HCT116 (cell line): ENCODE data around the gene CNOT2. TPM values are rescaled to one million over a fixed set of nuclear protein-coding genes. Genes with fewer than 3 reads are reported as not detected.

Experiments
- ATAC-seq: fragments of 200-7000 bp; cut with Tn5 transposase; 2 replicates; pipeline ENCODE4 v1.9.1; 2020; ENCODE audit warnings: mild to moderate bottlenecking, moderate library complexity
- BruUV-seq: library from RNA; stranded (reverse); fragments of 400-500 nt; replicated peaks from 2 replicates; lab custom pipeline; 2021; lab: Mats Ljungman, UMichigan
- CTCF ChIA-PET: fragments of 300-600 bp; sonication (Branson Sonifier 250); formaldehyde crosslinking; loops from one replicate; lab custom pipeline; 2021; ENCODE audit warnings: antibody characterized with exemption; lab: Charles Lee
- POLR2A ChIA-PET: fragments of 300-600, 350-600 bp; sonication (Branson Sonifier 250); formaldehyde crosslinking; loops from one replicate; lab custom pipeline; 2021; ENCODE audit warnings: antibody characterized with exemption; lab: Charles Lee
- RAD21 ChIA-PET, 2 experiments: fragments of 300-600 bp; sonication (Branson Sonifier 250); formaldehyde crosslinking; loops; one replicate each; lab custom pipeline; 2023; ENCODE audit warnings: low total read pairs in 2 of 2; ENCODE audit not compliant: uncharacterized antibody in 2 of 2, unreplicated experiment in 2 of 2, low non-redundant PET in 1 of 2; lab: Charles Lee
- DNase-seq: peaks from one replicate; pipeline ENCODE4 v3.0.0-alpha.2; 2010; ENCODE audit warnings: low read depth, low spot score
- H2AFZ ChIP-seq: fragments of 200-600 bp; shearing (Covaris generic), sonication (generic); 2 replicates; pipeline ENCODE4 v1.6.1; 2017; ENCODE audit warnings: low read depth, mixed run types, mixed read lengths, antibody characterized with exemption, low read length; ENCODE audit not compliant: poor library complexity, severe bottlenecking
- H3K27ac ChIP-seq: 2 replicates; pipeline ENCODE4 v1.5.1; 2012; ENCODE audit warnings: low read depth, low read length
- H3K27me3 ChIP-seq: fragments of 200-600 bp; sonication (generic); 2 replicates; pipeline ENCODE4 v1.6.1; 2016; ENCODE audit warnings: mixed run types, low read length, mixed read lengths; ENCODE audit not compliant: insufficient read depth
- H3K36me3 ChIP-seq, 2 experiments: fragments of 200-500 bp in 1 of 2; fragments of 200-600 bp in 1 of 2; sonication (Bioruptor generic) in 1 of 2; sonication (generic) in 1 of 2; 2 replicates each; pipeline versions ENCODE4 v1.5.1 to v1.6.1; 2014 to 2016; ENCODE audit warnings: low read length in 2 of 2, inconsistent platforms in 1 of 2, mixed read lengths in 1 of 2, mixed run types in 1 of 2; ENCODE audit not compliant: insufficient read depth in 2 of 2, control insufficient read depth in 1 of 2
- H3K4me1 ChIP-seq, 2 experiments: fragments of 200-600 bp in 1 of 2; sonication (generic) in 1 of 2; 2 replicates each; pipeline versions ENCODE4 v1.5.1 to v1.6.1; 2012 to 2017; ENCODE audit warnings: low read length in 2 of 2, inconsistent platforms in 1 of 2, mild to moderate bottlenecking in 1 of 2, mixed read lengths in 1 of 2, mixed run types in 1 of 2, moderate library complexity in 1 of 2; ENCODE audit not compliant: insufficient read depth in 2 of 2, control insufficient read depth in 1 of 2
- H3K4me2 ChIP-seq: fragments of 200-600 bp; sonication (generic); 2 replicates; pipeline ENCODE4 v1.6.1; 2017; ENCODE audit warnings: mixed run types, low read length, mixed read lengths
- H3K4me3 ChIP-seq, 2 experiments: fragments of 200-600 bp in 1 of 2; sonication (generic) in 1 of 2; replicated peaks in 1 of 2; 2 replicates each; pipeline ENCODE4 v1.5.1; 2011 to 2016; ENCODE audit warnings: low read length in 2 of 2, control low read depth in 1 of 2, low read depth in 1 of 2, mild to moderate bottlenecking in 1 of 2, mixed read lengths in 1 of 2, mixed run types in 1 of 2
- H3K79me2 ChIP-seq: fragments of 200-600 bp; sonication (generic); 2 replicates; pipeline ENCODE4 v1.6.1; 2017; ENCODE audit warnings: mild to moderate bottlenecking, mixed run types, low read length, moderate library complexity, mixed read lengths; ENCODE audit not compliant: insufficient read depth
- H3K9ac ChIP-seq: fragments of 200-600 bp; sonication (generic); 2 replicates; pipeline ENCODE4 v1.6.1; 2016; ENCODE audit warnings: low read length, mixed read lengths
- H3K9me2 ChIP-seq: fragments of 200-600 bp; sonication (generic), shearing (Covaris generic); 2 replicates; pipeline ENCODE4 v1.6.1; 2017; ENCODE audit warnings: mixed run types, mild to moderate bottlenecking, moderate library complexity; ENCODE audit not compliant: insufficient read depth
- H3K9me3 ChIP-seq, 2 experiments: fragments of 200-500 bp in 1 of 2; fragments of 200-600 bp in 1 of 2; sonication (Bioruptor generic) in 1 of 2; sonication (generic) in 1 of 2; 2 replicates each; pipeline ENCODE4 v1.6.1; 2014 to 2017; ENCODE audit warnings: low read length in 2 of 2, mixed read lengths in 2 of 2, inconsistent platforms in 1 of 2, low read depth in 1 of 2, mild to moderate bottlenecking in 1 of 2, mixed run types in 1 of 2, moderate library complexity in 1 of 2; ENCODE audit not compliant: control insufficient read depth in 1 of 2, insufficient read depth in 1 of 2
- H4K20me1 ChIP-seq: fragments of 200-600 bp; sonication (generic), shearing (Covaris generic); 2 replicates; pipeline ENCODE4 v1.6.1; 2017; ENCODE audit warnings: mixed run types, mild to moderate bottlenecking, moderate library complexity; ENCODE audit not compliant: insufficient read depth
- ATF3 ChIP-seq: IDR thresholded peaks from 2 replicates; pipeline ENCODE4 v1.6.1; 2012
- CBX3 ChIP-seq: IDR thresholded peaks from 2 replicates; pipeline ENCODE4 v1.6.1; 2012; ENCODE audit warnings: low read depth
- CEBPB ChIP-seq: IDR thresholded peaks from 2 replicates; pipeline ENCODE4 v1.6.1; 2012; ENCODE audit warnings: low read depth
- CTCF ChIP-seq, 3 experiments: fragments of 200-600 bp in 1 of 3; sonication (generic) in 1 of 3; IDR thresholded peaks in 2 of 3; conservative IDR thresholded peaks in 1 of 3; 2 replicates each; pipeline ENCODE4 v1.5.1; 2012 to 2017; ENCODE audit warnings: low read depth in 2 of 3, low read length in 2 of 3, antibody characterized with exemption in 1 of 3, borderline replicate concordance in 1 of 3, control low read depth in 1 of 3, mild to moderate bottlenecking in 1 of 3, mixed read lengths in 1 of 3, mixed run types in 1 of 3, moderate library complexity in 1 of 3; ENCODE audit not compliant: insufficient read depth in 1 of 3
- EGR1 ChIP-seq: IDR thresholded peaks from 2 replicates; pipeline ENCODE4 v1.6.1; 2012; ENCODE audit warnings: low read depth
- EZH2 ChIP-seq: fragments of 200-600 bp; sonication (generic); IDR thresholded peaks from 2 replicates; pipeline ENCODE4 v1.6.1; 2017; ENCODE audit warnings: antibody characterized with exemption, mixed run types
- EZH2phosphoT487 ChIP-seq: fragments of 200-600 bp; IDR thresholded peaks from 2 replicates; pipeline ENCODE4 v1.6.1; 2018; ENCODE audit warnings: antibody characterized with exemption, borderline replicate concordance
- FOSL1 ChIP-seq: IDR thresholded peaks from 2 replicates; pipeline ENCODE4 v1.6.1; 2012; ENCODE audit warnings: low read depth
- POLR2A ChIP-seq: IDR thresholded peaks from 2 replicates; pipeline ENCODE4 v1.7.0; 2011; ENCODE audit warnings: borderline replicate concordance; ENCODE audit not compliant: insufficient read depth, insufficient read length; ENCODE audit errors: extremely low read depth
- POLR2AphosphoS5 ChIP-seq: IDR thresholded peaks from 2 replicates; pipeline ENCODE4 v1.6.1; 2011; ENCODE audit warnings: mild to moderate bottlenecking, low read depth, low read length, moderate library complexity
- RAD21 ChIP-seq: IDR thresholded peaks from 2 replicates; pipeline ENCODE4 v1.6.1; 2012; ENCODE audit warnings: low read depth, mild to moderate bottlenecking
- REST ChIP-seq: IDR thresholded peaks from 2 replicates; pipeline ENCODE4 v1.6.1; 2012; ENCODE audit warnings: low read depth
- SP1 ChIP-seq: IDR thresholded peaks from 2 replicates; pipeline ENCODE4 v1.6.1; 2012; ENCODE audit warnings: low read depth
- SRF ChIP-seq: IDR thresholded peaks from 2 replicates; pipeline ENCODE4 v1.6.1; 2012; ENCODE audit warnings: low read depth
- ZFX ChIP-seq: fragments of 450-650 bp; IDR thresholded peaks from 2 replicates; pipeline ENCODE4 v1.6.1; 2017
- intact Hi-C: fragments of 100-400 bp; cut with micrococcal nuclease; formaldehyde crosslinking; loops from 2 replicates; pipeline ENCODE4 v1.10.0; 2022
- total RNA-seq: library from RNA; stranded (reverse); gene quantifications from one replicate; pipeline ENCODE4 v1.2.1, GENCODE V29; 2021; ENCODE audit not compliant: unreplicated experiment

Gene CNOT2
- total RNA-seq, 1 experiment from 2014 or later = 58.7 TPM

GRCh38 chr12:70272510-70272909 lies 29.3 kb downstream of the CNOT2 start:
- no peak for ATAC-seq
- no peak overlapping the region for H3K9ac ChIP-seq
- peaks cover 100% of the 10 kb centered on the region for H3K79me2 ChIP-seq
- no peak overlapping the region for H3K4me2 ChIP-seq
- H3K9me3 ChIP-seq = no peaks in the 10 kb centered on the region
- DNase-seq = no peak
- ChIA-PET RAD21 (no interaction called here), CTCF (no interaction called here), POLR2A (no interaction called here)
- no peaks in the 10 kb centered on the region for H3K9me2 ChIP-seq
- no peak overlapping the region for H3K27ac ChIP-seq
- peaks cover 4% of the 10 kb centered on the region for H4K20me1 ChIP-seq
- intact Hi-C loops = no loop called here
- no peaks in the 10 kb centered on the region for H3K27me3 ChIP-seq
- TF ChIP-seq REST (no peak), ATF3 (no peak), POLR2AphosphoS5 (no peak), SP1 (no peak), CBX3 (no peak), POLR2A (no peak), EGR1 (no peak), CEBPB (no peak), ZFX (no peak), SRF (no peak), RAD21 (no peak), EZH2phosphoT487 (no peak), CTCF (IDR thresholded peaks at IDR 0.05 in 2 of 3, conservative IDR thresholded peaks at IDR 0.05 in 1 of 3; ENCODE audit: borderline replicate concordance in 1 of 3, insufficient read depth in 1 of 3, low read depth in 2 of 3, low read length in 2 of 3) (no peak), EZH2 (no peak), FOSL1 (no peak)
- H3K36me3 ChIP-seq = 0 out of 4 replicates have a peak, but pooled peaks cover 0 to 3% of the 10 kb centered on the region in 2 experiments
- H3K4me1 ChIP-seq = no peaks in the 10 kb centered on the region
- no peak overlapping the region for H2AFZ ChIP-seq
- H3K4me3 ChIP-seq = no peak overlapping the region
- no TSS peak for BruUV-seq
